ENCODE results near the gene CPE. TPM values are rescaled to one million over a fixed set of nuclear protein-coding genes. Genes with fewer than 3 reads are reported as not detected.

The CPE gene
- total and polyA plus RNA-seq, 10 of the 15 experiments (the other 5 are each of a cell fraction or from before 2014, with no cell fraction given): 0.05 to 0.14 TPM; not detected in 8

DNA sequence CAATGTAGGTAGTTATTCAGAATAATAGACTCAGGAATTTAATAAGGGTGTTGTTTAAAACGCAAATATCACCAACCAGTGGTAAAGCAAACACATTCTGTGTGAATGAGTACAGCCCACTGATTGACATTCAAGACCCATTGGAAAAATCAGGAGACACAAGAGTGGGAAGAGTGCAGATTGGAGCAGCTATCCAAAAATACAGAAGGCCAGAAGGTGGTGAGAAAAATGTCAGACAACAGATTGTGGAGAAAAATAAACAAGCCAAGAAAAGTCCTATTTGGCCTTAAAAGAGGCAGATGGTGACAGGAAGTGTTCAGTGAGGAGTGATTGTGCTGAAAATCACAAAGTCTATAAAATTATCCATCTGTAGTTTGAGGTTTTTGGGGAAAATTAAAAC lies 39.3 kb downstream of the CPE start:
- ATAC-seq (no peak), DNase-seq (ENCODE audit: low read depth, low spot score) (no peak), FAIRE-seq (no peak)
- Histone ChIP-seq H3K9ac (ENCODE audit: control insufficient read depth, insufficient read depth, low read length) (no peak overlapping the region), H3K79me2 (ENCODE audit: control insufficient read depth, insufficient read depth, low read length) (no peaks in the 10 kb centered on the region), H3K9me3 (replicated peaks; ENCODE audit: control insufficient read depth, insufficient read depth, low read length) (no peaks in the 10 kb centered on the region), H4K20me1 (ENCODE audit: control insufficient read depth, insufficient read depth) (no peaks in the 10 kb centered on the region), H3K4me3 (no peak overlapping the region), H3K4me1 (ENCODE audit: control insufficient read depth, insufficient read depth, low read length) (no peaks in the 10 kb centered on the region), H2AFZ (ENCODE audit: control insufficient read depth, low read depth, low read length) (no peak overlapping the region), H3K27ac (ENCODE audit: control insufficient read depth, insufficient read depth) (no peak overlapping the region), H3K36me3 (ENCODE audit: control insufficient read depth in 2 of 2, insufficient read depth in 2 of 2, low read length in 1 of 2) (no peaks in the 10 kb centered on the region), H3K4me2 (ENCODE audit: control insufficient read depth, insufficient read depth) (no peak overlapping the region), H3K27me3 (replicated peaks in 1 of 2; ENCODE audit: control insufficient read depth in 2 of 2, insufficient read depth in 2 of 2, low read length in 1 of 2) (no peaks in the 10 kb centered on the region; a peak in 1 of 4 replicates)
- ChIA-PET RAD21 (ENCODE audit: unreplicated experiment) (no interaction called here), SMC1A (ENCODE audit: uncharacterized antibody, unreplicated experiment) (no interaction called here), POLR2A (no interaction called here), CTCF (no interaction called here)
- intact Hi-C loops (cut with micrococcal nuclease; ENCODE audit: unreplicated experiment): no loop called here
- 0% methylated on average over 1 of the region's 1 CpG for WGBS (ENCODE audit: insufficient coverage, insufficient replicate concordance, low lambda C conversion rate, missing lambda C conversion rate)
- in situ Hi-C loops (cut with MboI): no loop called here
- no TSS peak for BruUV-seq (replicated peaks)
- TF ChIP-seq, protein P1, sequence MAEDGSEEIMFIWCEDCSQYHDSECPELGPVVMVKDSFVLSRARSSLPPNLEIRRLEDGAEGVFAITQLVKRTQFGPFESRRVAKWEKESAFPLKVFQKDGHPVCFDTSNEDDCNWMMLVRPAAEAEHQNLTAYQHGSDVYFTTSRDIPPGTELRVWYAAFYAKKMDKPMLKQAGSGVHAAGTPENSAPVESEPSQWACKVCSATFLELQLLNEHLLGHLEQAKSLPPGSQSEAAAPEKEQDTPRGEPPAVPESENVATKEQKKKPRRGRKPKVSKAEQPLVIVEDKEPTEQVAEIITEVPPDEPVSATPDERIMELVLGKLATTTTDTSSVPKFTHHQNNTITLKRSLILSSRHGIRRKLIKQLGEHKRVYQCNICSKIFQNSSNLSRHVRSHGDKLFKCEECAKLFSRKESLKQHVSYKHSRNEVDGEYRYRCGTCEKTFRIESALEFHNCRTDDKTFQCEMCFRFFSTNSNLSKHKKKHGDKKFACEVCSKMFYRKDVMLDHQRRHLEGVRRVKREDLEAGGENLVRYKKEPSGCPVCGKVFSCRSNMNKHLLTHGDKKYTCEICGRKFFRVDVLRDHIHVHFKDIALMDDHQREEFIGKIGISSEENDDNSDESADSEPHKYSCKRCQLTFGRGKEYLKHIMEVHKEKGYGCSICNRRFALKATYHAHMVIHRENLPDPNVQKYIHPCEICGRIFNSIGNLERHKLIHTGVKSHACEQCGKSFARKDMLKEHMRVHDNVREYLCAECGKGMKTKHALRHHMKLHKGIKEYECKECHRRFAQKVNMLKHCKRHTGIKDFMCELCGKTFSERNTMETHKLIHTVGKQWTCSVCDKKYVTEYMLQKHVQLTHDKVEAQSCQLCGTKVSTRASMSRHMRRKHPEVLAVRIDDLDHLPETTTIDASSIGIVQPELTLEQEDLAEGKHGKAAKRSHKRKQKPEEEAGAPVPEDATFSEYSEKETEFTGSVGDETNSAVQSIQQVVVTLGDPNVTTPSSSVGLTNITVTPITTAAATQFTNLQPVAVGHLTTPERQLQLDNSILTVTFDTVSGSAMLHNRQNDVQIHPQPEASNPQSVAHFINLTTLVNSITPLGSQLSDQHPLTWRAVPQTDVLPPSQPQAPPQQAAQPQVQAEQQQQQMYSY (CRISPR knock-in tag; IDR thresholded peaks at IDR 0.05): no peak
- no peak for TF ChIP-seq MTA2 (IDR thresholded peaks at IDR 0.05; ENCODE audit: low read depth)
- TF ChIP-seq SIX5 (IDR thresholded peaks at IDR 0.05; ENCODE audit: low read depth, low read length, severe bottlenecking): no peak
- no peak for TF ChIP-seq ASH2L (IDR thresholded peaks at IDR 0.05; ENCODE audit: borderline replicate concordance, low read depth)
- TF ChIP-seq HDAC2 (IDR thresholded peaks at IDR 0.05): no peak
- no peak for TF ChIP-seq ZNF207 (IDR thresholded peaks at IDR 0.05; ENCODE audit: borderline replicate concordance)
- TF ChIP-seq PAX8 (IDR thresholded peaks at IDR 0.05): no peak
- no peak for TF ChIP-seq MTA3 (IDR thresholded peaks at IDR 0.05; ENCODE audit: borderline replicate concordance, low read length)
- TF ChIP-seq, protein P2, sequence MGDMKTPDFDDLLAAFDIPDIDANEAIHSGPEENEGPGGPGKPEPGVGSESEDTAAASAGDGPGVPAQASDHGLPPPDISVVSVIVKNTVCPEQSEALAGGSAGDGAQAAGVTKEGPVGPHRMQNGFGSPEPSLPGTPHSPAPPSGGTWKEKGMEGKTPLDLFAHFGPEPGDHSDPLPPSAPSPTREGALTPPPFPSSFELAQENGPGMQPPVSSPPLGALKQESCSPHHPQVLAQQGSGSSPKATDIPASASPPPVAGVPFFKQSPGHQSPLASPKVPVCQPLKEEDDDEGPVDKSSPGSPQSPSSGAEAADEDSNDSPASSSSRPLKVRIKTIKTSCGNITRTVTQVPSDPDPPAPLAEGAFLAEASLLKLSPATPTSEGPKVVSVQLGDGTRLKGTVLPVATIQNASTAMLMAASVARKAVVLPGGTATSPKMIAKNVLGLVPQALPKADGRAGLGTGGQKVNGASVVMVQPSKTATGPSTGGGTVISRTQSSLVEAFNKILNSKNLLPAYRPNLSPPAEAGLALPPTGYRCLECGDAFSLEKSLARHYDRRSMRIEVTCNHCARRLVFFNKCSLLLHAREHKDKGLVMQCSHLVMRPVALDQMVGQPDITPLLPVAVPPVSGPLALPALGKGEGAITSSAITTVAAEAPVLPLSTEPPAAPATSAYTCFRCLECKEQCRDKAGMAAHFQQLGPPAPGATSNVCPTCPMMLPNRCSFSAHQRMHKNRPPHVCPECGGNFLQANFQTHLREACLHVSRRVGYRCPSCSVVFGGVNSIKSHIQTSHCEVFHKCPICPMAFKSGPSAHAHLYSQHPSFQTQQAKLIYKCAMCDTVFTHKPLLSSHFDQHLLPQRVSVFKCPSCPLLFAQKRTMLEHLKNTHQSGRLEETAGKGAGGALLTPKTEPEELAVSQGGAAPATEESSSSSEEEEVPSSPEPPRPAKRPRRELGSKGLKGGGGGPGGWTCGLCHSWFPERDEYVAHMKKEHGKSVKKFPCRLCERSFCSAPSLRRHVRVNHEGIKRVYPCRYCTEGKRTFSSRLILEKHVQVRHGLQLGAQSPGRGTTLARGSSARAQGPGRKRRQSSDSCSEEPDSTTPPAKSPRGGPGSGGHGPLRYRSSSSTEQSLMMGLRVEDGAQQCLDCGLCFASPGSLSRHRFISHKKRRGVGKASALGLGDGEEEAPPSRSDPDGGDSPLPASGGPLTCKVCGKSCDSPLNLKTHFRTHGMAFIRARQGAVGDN (IDR thresholded peaks at IDR 0.05): no peak
- TF ChIP-seq POU2F2 (IDR thresholded peaks at IDR 0.05; ENCODE audit: borderline replicate concordance, low read depth, low read length): no peak
- TF ChIP-seq KDM1A (IDR thresholded peaks at IDR 0.05; ENCODE audit: borderline replicate concordance): no peak
- TF ChIP-seq, protein P3, sequence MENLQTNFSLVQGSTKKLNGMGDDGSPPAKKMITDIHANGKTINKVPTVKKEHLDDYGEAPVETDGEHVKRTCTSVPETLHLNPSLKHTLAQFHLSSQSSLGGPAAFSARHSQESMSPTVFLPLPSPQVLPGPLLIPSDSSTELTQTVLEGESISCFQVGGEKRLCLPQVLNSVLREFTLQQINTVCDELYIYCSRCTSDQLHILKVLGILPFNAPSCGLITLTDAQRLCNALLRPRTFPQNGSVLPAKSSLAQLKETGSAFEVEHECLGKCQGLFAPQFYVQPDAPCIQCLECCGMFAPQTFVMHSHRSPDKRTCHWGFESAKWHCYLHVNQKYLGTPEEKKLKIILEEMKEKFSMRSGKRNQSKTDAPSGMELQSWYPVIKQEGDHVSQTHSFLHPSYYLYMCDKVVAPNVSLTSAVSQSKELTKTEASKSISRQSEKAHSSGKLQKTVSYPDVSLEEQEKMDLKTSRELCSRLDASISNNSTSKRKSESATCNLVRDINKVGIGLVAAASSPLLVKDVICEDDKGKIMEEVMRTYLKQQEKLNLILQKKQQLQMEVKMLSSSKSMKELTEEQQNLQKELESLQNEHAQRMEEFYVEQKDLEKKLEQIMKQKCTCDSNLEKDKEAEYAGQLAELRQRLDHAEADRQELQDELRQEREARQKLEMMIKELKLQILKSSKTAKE (IDR thresholded peaks at IDR 0.05; ENCODE audit: low read depth, poor library complexity, severe bottlenecking): no peak
- TF ChIP-seq EP300 (IDR thresholded peaks at IDR 0.05; ENCODE audit: borderline replicate concordance in 1 of 2, control insufficient read depth in 1 of 2, low read depth in 2 of 2, low read length in 2 of 2): no peak
- TF ChIP-seq, protein P4, sequence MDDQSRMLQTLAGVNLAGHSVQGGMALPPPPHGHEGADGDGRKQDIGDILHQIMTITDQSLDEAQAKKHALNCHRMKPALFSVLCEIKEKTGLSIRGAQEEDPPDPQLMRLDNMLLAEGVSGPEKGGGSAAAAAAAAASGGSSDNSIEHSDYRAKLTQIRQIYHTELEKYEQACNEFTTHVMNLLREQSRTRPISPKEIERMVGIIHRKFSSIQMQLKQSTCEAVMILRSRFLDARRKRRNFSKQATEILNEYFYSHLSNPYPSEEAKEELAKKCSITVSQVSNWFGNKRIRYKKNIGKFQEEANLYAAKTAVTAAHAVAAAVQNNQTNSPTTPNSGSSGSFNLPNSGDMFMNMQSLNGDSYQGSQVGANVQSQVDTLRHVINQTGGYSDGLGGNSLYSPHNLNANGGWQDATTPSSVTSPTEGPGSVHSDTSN (IDR thresholded peaks at IDR 0.05; ENCODE audit: insufficient replicate concordance, low read depth, low read length): no peak

Measured in GM12878 (cell line).